Measurements from ENCODE around the gene STX7. TPM values are rescaled to one million over a fixed set of nuclear protein-coding genes. Genes with fewer than 3 reads are reported as not detected.

STX7 gene
- total RNA-seq, 4 donors from 2014 or later = 23.7 to 34.1 (median 26.8) TPM

GRCh38 chr6:132418235-132418965 is 94.5 kb downstream of the STX7 start:
- Histone ChIP-seq H3K27ac (no peak overlapping the region), H3K36me3 (no peaks in the 10 kb centered on the region), H3K4me3 (no peak overlapping the region), H3K27me3 (no peaks in the 10 kb centered on the region), H3K9me3 (peaks cover 0 to 10% (median 0%) of the 10 kb centered on the region in 3 donors), H3K4me1 (no peaks in the 10 kb centered on the region)
- TF ChIP-seq POLR2A (IDR thresholded peaks at IDR 0.05) = no peak
- TF ChIP-seq, protein P1, sequence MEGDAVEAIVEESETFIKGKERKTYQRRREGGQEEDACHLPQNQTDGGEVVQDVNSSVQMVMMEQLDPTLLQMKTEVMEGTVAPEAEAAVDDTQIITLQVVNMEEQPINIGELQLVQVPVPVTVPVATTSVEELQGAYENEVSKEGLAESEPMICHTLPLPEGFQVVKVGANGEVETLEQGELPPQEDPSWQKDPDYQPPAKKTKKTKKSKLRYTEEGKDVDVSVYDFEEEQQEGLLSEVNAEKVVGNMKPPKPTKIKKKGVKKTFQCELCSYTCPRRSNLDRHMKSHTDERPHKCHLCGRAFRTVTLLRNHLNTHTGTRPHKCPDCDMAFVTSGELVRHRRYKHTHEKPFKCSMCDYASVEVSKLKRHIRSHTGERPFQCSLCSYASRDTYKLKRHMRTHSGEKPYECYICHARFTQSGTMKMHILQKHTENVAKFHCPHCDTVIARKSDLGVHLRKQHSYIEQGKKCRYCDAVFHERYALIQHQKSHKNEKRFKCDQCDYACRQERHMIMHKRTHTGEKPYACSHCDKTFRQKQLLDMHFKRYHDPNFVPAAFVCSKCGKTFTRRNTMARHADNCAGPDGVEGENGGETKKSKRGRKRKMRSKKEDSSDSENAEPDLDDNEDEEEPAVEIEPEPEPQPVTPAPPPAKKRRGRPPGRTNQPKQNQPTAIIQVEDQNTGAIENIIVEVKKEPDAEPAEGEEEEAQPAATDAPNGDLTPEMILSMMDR (IDR thresholded peaks at IDR 0.05) = no peak
- DNase-seq = no peak
- intact Hi-C loops (cut with DNase I) = no loop called here
- WGBS, 2 donors = 90 to 95% methylated on average over 6 of the region's 6 CpGs

- DNase-seq = no peak
- Histone ChIP-seq H3K9me3 (peaks cover 0 to 6% (median 0%) of the 10 kb centered on the region in 3 donors), H3K36me3 (no peaks in the 10 kb centered on the region), H3K27me3 (no peaks in the 10 kb centered on the region), H3K27ac (no peak overlapping the region), H3K4me1 (no peaks in the 10 kb centered on the region), H3K4me3 (no peak overlapping the region)
- TF ChIP-seq POLR2A (IDR thresholded peaks at IDR 0.05) = no peak
- TF ChIP-seq, protein P1 (IDR thresholded peaks at IDR 0.05) = no peak
- intact Hi-C loops (cut with DNase I) = no loop called here
- 89% methylated on average over 5 of the region's 5 CpGs for WGBS, 2 donors
These were observed 98.2 kb downstream of the STX7 start for GRCh38 chr6:132414761-132415160.

GRCh38 chr6:132414322-132414721 is 98.6 kb downstream of the STX7 start:
- no peak for TF ChIP-seq POLR2A (IDR thresholded peaks at IDR 0.05)
- TF ChIP-seq, protein P1 (IDR thresholded peaks at IDR 0.05) = no peak
- Histone ChIP-seq H3K4me1 (no peaks in the 10 kb centered on the region), H3K27ac (no peak overlapping the region), H3K36me3 (no peaks in the 10 kb centered on the region), H3K4me3 (no peak overlapping the region), H3K9me3 (peaks cover 0 to 6% (median 0%) of the 10 kb centered on the region in 3 donors), H3K27me3 (no peaks in the 10 kb centered on the region)
- intact Hi-C loops (cut with DNase I) = no loop called here
- DNase-seq = no peak
- 61 to 72% methylated on average over 6 of the region's 6 CpGs for WGBS, 2 donors

- Histone ChIP-seq H3K4me3 (no peak overlapping the region), H3K4me1 (no peaks in the 10 kb centered on the region), H3K27me3 (no peaks in the 10 kb centered on the region), H3K27ac (no peak overlapping the region), H3K36me3 (no peaks in the 10 kb centered on the region), H3K9me3 (peaks cover 0 to 6% (median 0%) of the 10 kb centered on the region in 3 donors)
- intact Hi-C loops (cut with DNase I) = no loop called here
- no peak for TF ChIP-seq POLR2A (IDR thresholded peaks at IDR 0.05)
- 52 to 57% methylated on average over 1 of the region's 1 CpG for WGBS, 2 donors
- no peak for DNase-seq
These were observed 99.5 kb downstream of the STX7 start for GRCh38 chr6:132413499-132413802.

DNA sequence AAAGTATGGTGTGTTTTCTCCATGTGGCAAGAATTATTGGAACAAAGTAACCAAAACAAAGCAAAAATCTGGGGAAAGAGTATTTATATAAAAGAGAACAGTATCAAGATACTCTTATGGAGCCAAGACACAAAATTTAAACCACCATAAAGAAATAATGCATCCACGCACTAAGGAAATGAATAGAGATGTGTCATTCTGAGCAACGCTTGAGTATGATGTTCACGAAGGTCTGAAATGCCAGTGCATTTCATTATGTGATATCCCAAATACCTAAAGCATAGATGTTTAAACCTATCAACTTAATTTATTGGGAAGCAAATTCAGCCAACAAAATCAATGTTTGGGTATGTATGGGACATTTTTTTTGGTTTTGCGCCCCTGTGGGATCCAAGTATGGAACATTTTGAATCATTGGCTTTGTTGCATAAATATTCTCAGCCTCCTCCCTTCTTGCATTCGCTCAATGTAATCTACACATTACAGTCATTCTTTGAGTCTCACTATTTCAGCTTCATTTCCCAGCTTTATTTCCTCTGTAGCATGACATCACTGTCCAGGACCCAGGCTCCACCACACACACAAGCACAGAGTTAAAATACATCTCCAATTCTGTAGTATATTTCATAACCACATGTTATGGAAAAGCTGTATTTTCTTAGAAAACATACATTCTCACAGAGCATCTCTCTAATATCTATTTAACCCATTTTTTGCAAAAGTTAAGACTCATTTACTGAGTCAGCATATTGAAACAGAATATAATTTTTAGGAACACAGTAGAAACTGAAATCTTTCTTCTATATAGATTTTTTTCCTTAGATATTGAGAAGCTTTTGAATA is 100.0 kb downstream of the STX7 start:
- TF ChIP-seq, protein P1 (IDR thresholded peaks at IDR 0.05) = no peak
- no peak for TF ChIP-seq POLR2A (IDR thresholded peaks at IDR 0.05)
- Histone ChIP-seq H3K4me3 (no peak overlapping the region), H3K27me3 (no peaks in the 10 kb centered on the region), H3K27ac (no peak overlapping the region), H3K36me3 (no peaks in the 10 kb centered on the region), H3K4me1 (no peaks in the 10 kb centered on the region), H3K9me3 (peaks cover 0 to 6% (median 0%) of the 10 kb centered on the region in 3 donors)
- intact Hi-C loops (cut with DNase I) = no loop called here
- 94% methylated on average over 5 of the region's 5 CpGs for WGBS, 2 donors
- no peak for DNase-seq

All from esophagus squamous epithelium (tissue), 5 donors.